GM12878 (cell line): ENCODE data around the gene ETV6. TPM values are rescaled to one million over a fixed set of nuclear protein-coding genes. Genes with fewer than 3 reads are reported as not detected.
A peak's percentile ranks its signal among the peaks of the same experiment; 100 is the strongest.

Source experiments
- ATAC-seq: fragments of 200-7000 bp; cut with Tn5 transposase; 3 replicates; pipeline ENCODE4 v1.9.1; 2020; ENCODE audit warnings: mild to moderate bottlenecking, moderate library complexity
- BruUV-seq: library from RNA; stranded (reverse); fragments of 400-500 nt; replicated peaks from 2 replicates; lab custom pipeline; 2021; lab: Mats Ljungman, UMichigan
- CTCF ChIA-PET: fragments of 300-600 bp; sonication (Branson Sonifier 250); formaldehyde crosslinking; extraction: SDS; loops from one replicate; lab custom pipeline; 2021; ENCODE audit warnings: inconsistent platforms; lab: Yijun Ruan, JAX
- POLR2A ChIA-PET: fragments of 350-600 bp; formaldehyde crosslinking; extraction: SDS; loops from one replicate; lab custom pipeline; 2021; ENCODE audit warnings: inconsistent platforms; lab: Charles Lee
- RAD21 ChIA-PET: fragments of 300-600 bp; sonication (Branson Sonifier 250); formaldehyde crosslinking; loops from one replicate; lab custom pipeline; 2023; ENCODE audit warnings: antibody characterized with exemption; ENCODE audit not compliant: unreplicated experiment; lab: Charles Lee
- SMC1A ChIA-PET: fragments of 300-600 bp; sonication (Branson Sonifier 250); formaldehyde crosslinking; loops from one replicate; lab custom pipeline; 2023; ENCODE audit not compliant: unreplicated experiment, uncharacterized antibody; lab: Charles Lee
- DNase-seq: peaks from one replicate; pipeline ENCODE4 v3.0.0-alpha.2; 2011; ENCODE audit warnings: low read depth, low spot score
- FAIRE-seq: peaks from 3 replicates; lab custom pipeline; 2011; peaks lifted over from hg19 to GRCh38; lab: Jason Lieb, UNC
- H2AFZ ChIP-seq: 2 replicates; pipeline ENCODE4 v1.6.0; 2011; ENCODE audit warnings: low read depth, low read length, control low read depth; ENCODE audit not compliant: control insufficient read depth
- H3K27ac ChIP-seq: 2 replicates; pipeline ENCODE4 v1.5.1; 2011; ENCODE audit warnings: control low read depth; ENCODE audit not compliant: control insufficient read depth, insufficient read depth
- H3K27me3 ChIP-seq, 2 experiments: replicated peaks in 1 of 2; 2 replicates each; pipeline versions ENCODE4 v1.6.0 to v1.6.1; 2011; ENCODE audit warnings: low read length in 1 of 2; ENCODE audit not compliant: control insufficient read depth in 2 of 2, insufficient read depth in 2 of 2
- H3K36me3 ChIP-seq, 2 experiments: 2 replicates each; pipeline ENCODE4 v1.5.1; 2011; ENCODE audit warnings: low read length in 1 of 2; ENCODE audit not compliant: control insufficient read depth in 2 of 2, insufficient read depth in 2 of 2
- H3K4me1 ChIP-seq: 2 replicates; pipeline ENCODE4 v1.6.1; 2011; ENCODE audit warnings: mild to moderate bottlenecking, low read length, moderate library complexity, mixed read lengths; ENCODE audit not compliant: control insufficient read depth, insufficient read depth
- H3K4me2 ChIP-seq: 2 replicates; pipeline ENCODE4 v1.6.0; 2011; ENCODE audit warnings: control low read depth; ENCODE audit not compliant: control insufficient read depth, insufficient read depth
- H3K4me3 ChIP-seq: fragments of 200-600 bp; sonication (generic); 2 replicates; pipeline ENCODE4 v1.5.1; 2016
- H3K79me2 ChIP-seq: 2 replicates; pipeline ENCODE4 v1.6.0; 2011; ENCODE audit warnings: low read length; ENCODE audit not compliant: control insufficient read depth, insufficient read depth
- H3K9ac ChIP-seq: 2 replicates; pipeline ENCODE4 v1.8.0; 2011; ENCODE audit warnings: low read length, control low read depth, mixed read lengths; ENCODE audit not compliant: control insufficient read depth, insufficient read depth
- H3K9me3 ChIP-seq: replicated peaks from 3 replicates; pipeline ENCODE4 v1.5.1; 2011; ENCODE audit warnings: mild to moderate bottlenecking, low read length; ENCODE audit not compliant: control insufficient read depth, insufficient read depth
- H4K20me1 ChIP-seq: 2 replicates; pipeline ENCODE4 v1.6.0; 2011; ENCODE audit not compliant: control insufficient read depth, insufficient read depth
- EGR1 ChIP-seq, 2 experiments: IDR thresholded peaks; 1 replicate in 1 of 2; 2 replicates in 1 of 2; pipeline ENCODE4 v1.6.1; 2011 to 2012; ENCODE audit warnings: low read depth in 2 of 2, low read length in 2 of 2, borderline replicate concordance in 1 of 2, mild to moderate bottlenecking in 1 of 2, moderate library complexity in 1 of 2
- IRF3 ChIP-seq: fragments of 450-650 bp; IDR thresholded peaks from 2 replicates; pipeline ENCODE4 v1.6.1; 2014; ENCODE audit warnings: mild to moderate bottlenecking
- JUNB ChIP-seq: IDR thresholded peaks from 2 replicates; pipeline ENCODE4 v1.6.1; 2016; ENCODE audit warnings: antibody characterized with exemption, mild to moderate bottlenecking
- SPI1 ChIP-seq: IDR thresholded peaks from 2 replicates; pipeline ENCODE4 v1.6.1; 2011; ENCODE audit warnings: low read depth, mild to moderate bottlenecking, low read length, moderate library complexity, borderline replicate concordance; ENCODE audit not compliant: insufficient read depth
- ZBTB33 ChIP-seq: fragments of 450-650 bp; IDR thresholded peaks from 2 replicates; pipeline ENCODE4 v1.6.1; 2017; ENCODE audit warnings: mild to moderate bottlenecking
- ZNF24 ChIP-seq: fragments of 450-650 bp; IDR thresholded peaks from 2 replicates; pipeline ENCODE4 v1.6.1; 2017; ENCODE audit warnings: antibody characterized with exemption, mild to moderate bottlenecking
- WGBS: methylation state at CpG from one replicate; pipeline ENCODE4 v1.1.6; 2016; ENCODE audit warnings: low lambda C conversion rate; ENCODE audit not compliant: insufficient replicate concordance, insufficient coverage; ENCODE audit errors: missing lambda C conversion rate; 5-methylcytosine and 5-hydroxymethylcytosine counted together
- in situ Hi-C: fragments of 300-500 bp; cut with MboI; formaldehyde crosslinking; loops from 9 replicates; pipeline ENCODE4 v1.14.3; 2018; ENCODE audit warnings: mixed read lengths
- intact Hi-C: fragments of 100-400 bp; cut with micrococcal nuclease; formaldehyde crosslinking; loops from one replicate; pipeline ENCODE4 v1.14.2; 2022; ENCODE audit not compliant: unreplicated experiment
- polyA plus RNA-seq, 11 experiments: library from polyadenylated mRNA; depleted of rRNA in 4 of 11; unstranded in 6 of 11; stranded (reverse) in 5 of 11; fragments of >200 nt; fragmentation: Nextera tagmentation in 4 of 11; fragmentation: Illumina TruSeq in 1 of 11; extraction: Ambion mirVana in 4 of 11; extraction: Trizol in 1 of 11; gene quantifications; 1 replicate in 1 of 11; 2 replicates in 10 of 11; pipeline versions ENCODE4 v1.2.1 to v1.2.3, GENCODE V29; 2011 to 2016; ENCODE audit warnings: inconsistent platforms in 2 of 11, missing spikeins in 2 of 11, low read depth in 1 of 11
- total RNA-seq, 4 experiments: library from RNA; depleted of rRNA in 3 of 4; stranded (reverse); fragments of >200 nt in 3 of 4; fragmentation: Illumina TruSeq in 1 of 4; extraction: Trizol in 1 of 4; gene quantifications; 2 replicates each; pipeline versions ENCODE4 v1.2.1 to v1.2.3, GENCODE V29; 2013 to 2021

Gene ETV6
- total and polyA plus RNA-seq, 10 of the 15 experiments (the other 5 are each of a cell fraction or from before 2014, with no cell fraction given), result 6.6 to 74.8 (median 24.6) TPM

GRCh38 chr12:11808931-11809330, 159.5 kb downstream of the ETV6 start (continued):
- TF ChIP-seq ZBTB33 (no peak), JUNB (no peak), EGR1 (IDR thresholded peaks at IDR 0.05; ENCODE audit: borderline replicate concordance in 1 of 2, low read depth in 2 of 2, low read length in 2 of 2) (no peak)
- TF ChIP-seq, all 136 proteins: peak for 0

DNA sequence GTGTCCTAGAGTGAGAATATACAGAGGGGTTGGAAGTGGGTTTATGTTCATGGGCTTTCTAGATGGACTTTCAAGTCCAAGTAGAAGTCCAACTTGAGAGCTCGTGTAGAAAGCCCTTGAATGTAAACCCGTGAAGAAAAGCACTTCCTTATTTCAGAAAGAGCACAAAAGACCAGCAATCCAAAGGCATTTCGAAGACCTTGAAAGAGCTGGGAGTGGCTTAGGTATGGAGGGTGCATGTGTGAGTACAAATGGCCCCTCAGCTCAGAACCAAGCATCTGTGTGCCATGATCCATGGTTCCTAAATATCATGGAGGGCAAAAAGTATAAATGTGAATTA, 160.7 kb downstream of the ETV6 start:
- BruUV-seq, result no TSS peak
- TF ChIP-seq IRF3 (no peak), ZNF24 (peak; percentile 49; the same call in 1 of the 2 replicates), SPI1 (peak; percentile 92)
- TF ChIP-seq, all 136 proteins: peak for 2
- Histone ChIP-seq H3K27me3 (no peaks in the 10 kb centered on the region), H3K27ac (peak overlapping the region; percentile 93), H3K4me1 (peaks cover 64% of the 10 kb centered on the region), H3K4me3 (no peak overlapping the region), H3K79me2 (peaks cover 85% of the 10 kb centered on the region), H3K36me3 (peaks cover 9 to 16% of the 10 kb centered on the region in 2 experiments; a peak in 3 of 4 replicates), H3K9me3 (no peaks in the 10 kb centered on the region), H4K20me1 (no peaks in the 10 kb centered on the region), H3K4me2 (no peak overlapping the region; the same call in 1 of the 2 replicates), H2AFZ (no peak overlapping the region), H3K9ac (0 out of 2 replicates have a peak overlapping the region, but pooled peaks have one; percentile 25)
- ATAC-seq (no peak), DNase-seq (no peak), FAIRE-seq (no peak)
- ChIA-PET SMC1A (interaction anchor here (0.8 to 10.7 kb wide), 19 partner anchors 10 to 199 kb away, joined by 3 to 148 read pairs (median 5); no protein-coding TSS in a partner anchor), RAD21 (interaction anchor here (1.0 to 5.3 kb wide), 11 partner anchors 9 to 79 kb away, joined by 4 to 71 read pairs (median 8); no protein-coding TSS in a partner anchor), CTCF (interaction anchor here (1.1 to 3.6 kb wide), 6 partner anchors 8 to 255 kb away, joined by 3 to 16 read pairs (median 4); no protein-coding TSS in a partner anchor), POLR2A (interaction anchor here (0.6 to 4.5 kb wide), 10 partner anchors 9 to 169 kb away, joined by 3 to 24 read pairs (median 4); no protein-coding TSS in a partner anchor)
- in situ Hi-C loops (no loop called here), intact Hi-C loops (no loop called here)
- 43% methylated on average over 3 of the region's 3 CpGs for WGBS
